HG03558 (cell line): Measurements from ENCODE around the gene IRX4.

Experiments used
- ATAC-seq: cut with Tn5 transposase; IDR thresholded peaks from one replicate; pipeline ENCODE4 v1.9.1; 2021; ENCODE audit warnings: moderate number of reproducible peaks; ENCODE audit not compliant: unreplicated experiment; ENCODE audit errors: extremely low read depth

Gene IRX4

DNA sequence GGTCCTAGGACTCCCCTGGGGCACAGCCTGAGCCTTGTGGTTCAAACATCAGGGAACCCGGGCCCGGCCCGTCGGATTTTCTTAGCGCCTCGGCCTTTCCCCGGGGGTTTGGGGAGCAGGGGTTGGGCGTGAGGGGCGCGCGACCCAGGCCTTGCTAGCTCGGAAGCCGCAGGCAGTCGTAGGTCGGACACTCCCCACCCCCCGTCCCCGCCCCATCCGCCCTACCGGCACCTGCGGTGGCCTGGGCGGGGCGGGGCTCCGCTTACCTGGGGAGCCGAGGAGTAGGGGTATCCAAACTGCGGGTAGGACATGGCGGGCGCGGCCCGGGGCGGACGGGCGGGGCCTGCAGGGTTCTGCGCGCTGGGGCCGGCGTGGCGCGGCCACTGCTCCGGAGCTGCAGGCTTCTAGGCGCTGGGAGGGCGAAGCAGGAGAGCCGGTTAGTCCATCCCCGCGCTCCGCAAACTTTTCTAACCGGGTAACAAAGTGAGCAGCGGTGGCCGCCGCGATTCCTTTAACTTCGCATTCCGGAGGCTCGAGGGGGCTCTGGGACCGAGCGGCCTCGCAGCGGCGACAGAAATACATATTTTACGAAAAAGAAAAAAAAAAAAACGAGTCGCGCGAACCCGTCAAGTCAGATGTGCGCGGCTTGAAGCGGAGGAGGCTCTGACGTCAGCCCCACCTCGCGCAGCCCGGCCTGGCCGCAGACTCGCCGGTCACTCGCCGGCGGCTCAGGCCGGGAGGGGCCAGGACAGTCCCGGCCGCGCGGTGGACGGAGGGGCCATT lies at the start of gene IRX4:
Gene IRX4 (minus strand): TSS at position 589 of the 783 bp plus-strand sequence. CDS start 278 bp downstream, at position 311.
- ATAC-seq, result no peak

DNA sequence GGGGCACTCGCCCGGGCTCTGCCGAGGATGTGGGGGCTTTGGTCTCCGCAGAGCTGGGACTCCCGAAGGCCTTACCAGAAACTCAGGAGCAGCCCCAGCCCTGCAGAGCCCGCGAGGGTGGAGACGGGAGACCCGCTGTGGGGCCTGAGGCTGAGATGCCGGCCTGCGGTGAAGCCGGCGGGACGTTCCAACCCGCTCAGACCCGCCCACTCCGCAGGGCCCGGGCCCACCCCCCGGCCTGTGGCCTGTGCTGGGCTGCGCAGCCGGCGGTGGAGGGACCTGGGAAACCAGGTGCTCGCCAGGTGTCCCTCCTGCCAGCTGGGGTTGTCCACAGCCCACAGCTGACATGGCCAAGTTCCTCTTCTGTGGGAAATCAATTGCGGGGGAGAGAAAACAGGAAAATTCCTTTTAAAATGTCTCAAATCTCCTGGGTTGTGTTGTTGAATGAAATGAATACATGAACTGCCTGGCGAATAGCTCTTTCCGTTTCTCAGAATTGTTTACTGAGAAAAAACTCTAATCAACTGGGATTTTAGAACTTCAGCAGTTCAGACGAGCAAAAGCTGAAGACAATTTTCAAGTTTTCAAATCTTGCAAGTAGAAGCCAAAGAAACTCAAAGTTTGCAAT lies 49.0 kb upstream of the IRX4 start:
- no peak for ATAC-seq

DNA sequence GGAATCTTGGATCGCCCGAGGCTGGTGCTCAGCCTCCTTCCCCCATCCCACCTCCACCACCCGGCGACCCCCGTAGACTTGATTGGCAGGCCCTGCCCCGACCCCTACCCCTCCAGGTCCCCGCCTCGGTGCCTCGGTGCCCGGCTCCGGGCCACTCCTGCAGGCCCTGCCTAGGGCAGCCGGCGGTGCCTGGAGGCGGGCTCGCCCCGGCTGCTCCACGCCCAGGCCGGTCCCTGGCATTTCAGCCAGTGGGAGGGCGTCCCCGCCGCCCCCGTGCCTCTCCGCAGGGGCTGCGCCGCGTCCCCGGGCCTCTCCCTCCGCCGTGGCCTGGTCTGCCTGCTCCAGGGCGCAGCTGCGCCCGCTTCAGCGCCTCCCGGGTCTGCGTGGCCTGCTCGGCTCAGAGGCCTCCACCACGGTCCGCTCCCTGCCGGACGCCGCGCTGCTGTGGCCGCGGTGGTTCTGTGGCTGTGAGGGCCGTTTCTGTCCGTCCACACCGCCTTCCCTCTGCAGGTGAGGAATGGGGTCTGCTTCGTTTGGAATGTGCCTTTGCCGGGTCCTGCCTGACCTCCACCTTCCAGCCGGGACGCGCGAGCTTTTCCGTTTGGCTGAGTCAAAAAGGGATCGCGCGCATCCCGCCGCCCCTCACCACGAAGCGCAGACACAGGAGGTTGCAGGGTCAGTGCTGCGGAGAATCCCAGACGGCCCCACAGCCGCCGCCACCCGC lies 48.3 kb upstream of the IRX4 start:
- ATAC-seq, result no peak

DNA sequence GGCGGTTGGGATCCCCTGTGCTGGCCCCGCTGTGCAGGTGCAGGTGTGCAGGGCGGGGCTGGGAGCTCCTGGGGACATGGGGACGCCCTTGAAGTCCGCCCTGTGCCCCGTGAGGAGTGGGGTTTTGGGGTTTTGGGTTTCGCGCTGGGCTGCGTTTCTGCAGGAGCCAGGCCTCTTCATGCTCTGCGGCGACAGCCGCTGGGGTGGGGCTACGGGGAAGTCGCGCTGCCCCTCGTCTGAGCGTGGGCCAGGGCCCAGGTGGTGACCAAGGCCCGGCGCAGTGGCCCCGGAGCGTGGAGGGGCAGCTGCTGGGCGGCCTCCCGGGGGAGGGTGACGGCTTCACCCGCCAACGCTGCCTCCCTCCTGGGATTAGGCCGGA lies 47.8 kb upstream of the IRX4 start:
- no peak for ATAC-seq

DNA sequence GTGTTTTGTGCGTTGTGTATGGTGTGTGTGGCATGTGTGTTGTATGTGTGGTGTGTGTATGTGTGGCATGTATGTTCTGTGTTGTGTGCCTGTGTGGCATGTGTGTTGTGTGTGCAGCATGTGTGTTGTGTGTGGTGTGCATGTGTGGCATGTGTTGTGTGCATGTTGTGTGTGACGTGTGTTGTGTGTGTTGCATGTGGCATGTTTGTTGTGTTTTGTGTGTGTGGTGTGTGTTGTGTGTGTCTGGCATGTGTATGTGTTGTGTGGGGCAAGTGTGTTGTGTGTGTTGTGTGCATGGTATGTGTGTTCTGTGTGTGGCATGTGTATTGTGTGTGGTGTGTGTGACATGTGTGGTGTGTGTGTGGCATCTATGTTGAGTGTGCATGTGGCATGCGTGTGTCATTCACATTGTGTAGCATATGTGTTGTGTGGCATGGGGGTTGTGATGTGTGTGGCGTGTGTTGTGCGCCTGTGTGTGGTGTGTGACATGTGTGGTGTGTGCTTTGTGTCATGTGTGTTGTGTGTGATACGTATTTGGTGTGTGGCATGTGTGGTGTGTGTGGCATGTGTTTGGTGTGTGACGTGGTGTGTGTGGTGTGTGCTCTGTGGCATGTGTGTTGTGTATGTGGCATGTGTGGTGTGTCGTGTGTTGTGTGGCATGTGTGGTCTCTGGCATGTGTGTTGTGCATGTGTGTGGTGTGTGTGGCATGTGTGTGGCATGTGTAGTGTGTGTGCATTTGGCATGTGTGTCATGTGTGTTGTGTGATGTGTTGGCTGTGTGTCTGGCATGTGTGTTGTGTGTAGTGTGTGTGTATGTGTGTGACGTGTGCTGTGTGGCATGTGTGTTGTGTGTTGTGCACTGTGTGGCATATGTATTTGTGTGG lies 46.6 kb upstream of the IRX4 start:
- ATAC-seq, result no peak

DNA sequence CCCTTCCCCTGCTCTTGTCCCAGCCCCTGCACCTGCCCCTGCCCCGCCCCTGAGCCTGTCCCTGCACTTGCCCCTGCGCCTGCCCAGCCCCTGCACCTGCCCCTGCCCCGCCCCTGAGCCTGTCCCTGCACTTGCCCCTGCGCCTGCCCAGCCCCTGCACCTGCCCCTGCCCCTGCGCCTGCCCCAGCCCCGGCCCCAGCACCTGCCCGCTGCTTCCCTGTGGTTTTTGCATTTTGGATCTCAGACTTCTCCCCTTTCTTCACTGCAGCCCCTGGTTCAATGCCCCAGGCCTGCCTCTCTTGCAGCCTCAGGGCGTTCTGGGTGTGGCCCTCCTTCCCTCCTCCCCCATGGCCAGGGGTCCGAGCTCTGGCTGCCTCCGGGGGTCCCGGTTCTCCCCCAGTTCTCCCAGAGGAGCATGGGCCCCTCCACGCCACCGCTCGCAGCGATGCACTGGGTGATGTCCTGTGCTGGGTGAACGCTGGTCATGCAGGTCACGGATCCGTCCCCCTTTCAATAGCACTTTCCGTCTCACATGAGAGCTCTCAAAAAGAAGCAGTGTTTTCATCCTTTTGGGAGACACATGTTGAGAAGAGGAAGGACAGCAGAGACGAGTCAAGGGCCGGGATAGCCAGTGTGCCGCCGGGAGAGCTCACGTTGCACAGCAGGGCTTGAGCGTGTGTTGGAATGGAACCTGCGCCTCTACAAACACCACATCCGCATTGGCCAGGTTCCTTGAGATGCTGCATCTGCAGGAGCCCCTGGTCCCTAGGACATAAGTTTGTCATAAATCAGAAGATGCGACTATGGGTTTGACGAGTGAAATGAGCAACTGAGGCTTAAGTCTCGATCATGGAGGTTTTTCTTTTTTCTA lies 44.0 kb upstream of the IRX4 start:
- ATAC-seq, result no peak

DNA sequence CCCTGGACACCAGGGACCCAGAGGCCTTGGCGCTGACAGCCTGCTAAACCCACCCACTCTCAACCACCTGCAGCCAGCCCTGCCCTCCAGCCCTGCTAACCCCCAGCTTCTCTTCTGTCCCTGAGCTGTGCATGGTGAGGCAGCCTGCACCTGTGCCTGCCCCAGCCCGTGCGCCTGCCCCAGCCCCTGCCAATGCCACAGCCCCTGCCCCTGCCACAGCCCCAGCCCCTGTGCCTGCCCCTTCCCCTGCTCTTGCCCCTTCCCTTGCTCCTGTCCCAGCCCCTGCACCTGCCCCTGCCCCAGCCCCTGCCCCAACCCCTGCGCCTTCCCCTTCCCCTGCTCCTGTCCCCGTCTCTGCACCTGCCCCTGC lies 43.3 kb upstream of the IRX4 start:
- no peak for ATAC-seq

DNA sequence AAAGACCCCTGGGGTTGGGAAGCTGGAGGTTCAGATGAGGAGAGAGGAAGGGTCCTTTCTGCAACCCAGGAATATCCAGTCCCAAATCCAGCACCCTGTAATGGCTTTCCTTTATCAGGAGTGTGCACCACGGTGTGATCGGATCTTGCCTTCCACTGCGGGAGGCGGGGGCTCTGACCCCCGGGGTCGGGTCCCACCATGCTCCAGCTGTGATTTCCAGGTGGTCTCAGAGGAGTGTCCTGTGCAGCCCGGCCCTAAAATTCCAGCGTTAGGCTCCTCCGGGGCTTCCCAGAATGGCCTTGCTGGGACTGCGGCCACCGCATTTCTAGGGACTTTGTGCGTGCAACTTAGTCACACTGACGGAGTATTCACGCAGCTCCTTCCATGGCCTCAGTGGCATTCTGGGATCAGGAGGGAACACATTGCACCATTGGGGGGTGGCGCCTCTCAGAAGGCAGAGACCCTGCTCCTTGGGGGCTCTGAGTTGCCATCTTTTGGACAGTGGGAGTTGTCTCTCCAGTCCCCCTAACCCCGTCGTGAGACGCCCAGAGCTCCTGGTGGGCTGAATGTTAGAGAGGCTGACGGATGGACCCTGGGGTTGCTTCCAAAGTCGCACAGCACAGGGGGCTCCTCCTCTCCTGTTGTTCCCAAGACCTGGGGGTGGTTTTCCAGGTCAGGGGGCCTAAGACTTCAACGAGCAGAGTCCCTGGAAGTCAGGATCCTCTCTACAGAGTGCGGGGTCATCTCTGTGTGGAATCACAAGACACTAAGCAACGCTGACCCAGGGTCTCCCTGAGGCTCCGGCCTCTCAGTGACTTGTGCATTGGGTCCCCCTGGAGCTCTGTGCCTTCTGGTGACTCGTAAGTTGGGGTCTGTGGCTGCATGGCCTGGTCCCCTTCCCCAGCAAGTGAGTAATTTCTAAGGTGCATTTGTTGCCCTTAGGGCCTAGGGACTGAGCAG lies 42.7 kb upstream of the IRX4 start:
- no peak for ATAC-seq

DNA sequence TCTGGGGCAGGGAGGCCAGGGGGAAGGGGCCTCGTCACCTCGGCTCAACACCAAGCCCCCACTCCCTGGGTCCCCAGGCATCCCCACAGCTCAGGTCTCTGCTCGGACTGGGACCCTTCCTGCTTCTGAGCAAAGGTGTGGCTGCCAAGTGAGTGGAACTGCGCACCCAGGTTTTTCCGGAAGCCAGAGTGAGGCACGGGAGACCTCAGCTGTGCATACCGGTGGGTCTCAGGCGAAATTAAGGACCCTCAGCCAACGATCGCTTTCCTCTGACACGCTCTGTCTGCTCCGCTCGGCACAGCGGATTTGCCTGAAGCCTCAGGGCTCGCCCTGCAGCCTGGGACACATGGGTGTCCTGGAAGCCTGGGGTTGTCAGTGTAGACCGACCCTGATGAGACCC lies 41.0 kb upstream of the IRX4 start:
- no peak for ATAC-seq

DNA sequence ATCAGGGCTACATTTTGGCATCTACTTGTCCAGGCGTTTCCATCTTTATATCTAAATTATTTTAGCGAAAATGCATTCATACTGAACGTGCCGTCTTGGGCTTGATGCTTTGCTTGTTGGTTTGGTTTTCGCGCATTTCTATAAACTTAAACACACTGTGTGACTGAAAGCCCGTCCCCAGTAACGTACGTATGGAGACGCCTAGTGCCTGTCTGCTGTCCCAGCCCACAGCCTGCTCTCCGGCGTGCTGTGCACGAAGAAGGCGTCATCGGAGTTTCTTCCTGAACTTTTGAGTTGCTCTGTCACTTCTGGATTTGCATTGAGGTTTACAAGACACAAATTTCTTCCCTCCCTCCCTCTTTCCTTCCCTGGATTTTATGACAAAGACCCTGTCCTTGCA lies 40.6 kb upstream of the IRX4 start:
- no peak for ATAC-seq

DNA sequence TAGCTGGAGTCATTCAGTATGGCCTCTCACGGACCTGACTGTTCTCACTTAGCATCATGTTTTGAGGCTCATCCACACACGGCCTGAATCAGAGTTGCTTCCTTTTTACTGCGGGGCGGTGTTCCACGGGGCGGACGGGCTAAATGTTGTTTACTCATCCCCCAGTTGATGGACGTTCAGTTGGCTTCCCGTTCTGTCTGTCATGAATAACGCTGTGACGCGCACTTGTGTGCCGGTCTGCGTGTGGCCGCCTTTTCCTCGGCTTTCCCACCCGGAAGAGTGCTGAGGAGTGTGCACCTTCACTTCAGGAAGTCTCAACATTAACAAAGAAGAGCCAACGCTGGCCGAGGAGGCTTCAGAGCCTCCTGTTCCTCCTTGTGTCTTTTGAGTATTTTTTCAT lies 39.0 kb upstream of the IRX4 start:
- no peak for ATAC-seq

DNA sequence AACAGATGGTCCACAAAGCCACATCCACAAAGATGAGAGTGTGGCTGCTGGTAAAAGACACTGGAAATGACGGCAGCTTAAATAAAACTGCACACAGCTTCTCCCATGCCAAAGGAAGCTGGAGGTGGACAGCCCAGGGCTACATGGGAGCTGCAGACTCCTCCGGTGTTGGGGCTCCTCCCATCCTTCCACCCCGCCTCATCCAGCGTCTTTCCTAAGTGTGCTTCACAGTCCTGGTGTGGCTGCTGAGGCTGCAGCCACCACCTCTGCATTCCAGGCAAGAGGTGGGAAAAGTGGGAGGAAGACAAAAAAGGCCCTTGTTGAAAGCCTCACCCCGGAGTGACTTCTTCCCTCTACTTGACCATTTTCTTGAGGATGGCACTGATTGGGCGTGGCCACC lies 37.0 kb upstream of the IRX4 start:
- no peak for ATAC-seq

DNA sequence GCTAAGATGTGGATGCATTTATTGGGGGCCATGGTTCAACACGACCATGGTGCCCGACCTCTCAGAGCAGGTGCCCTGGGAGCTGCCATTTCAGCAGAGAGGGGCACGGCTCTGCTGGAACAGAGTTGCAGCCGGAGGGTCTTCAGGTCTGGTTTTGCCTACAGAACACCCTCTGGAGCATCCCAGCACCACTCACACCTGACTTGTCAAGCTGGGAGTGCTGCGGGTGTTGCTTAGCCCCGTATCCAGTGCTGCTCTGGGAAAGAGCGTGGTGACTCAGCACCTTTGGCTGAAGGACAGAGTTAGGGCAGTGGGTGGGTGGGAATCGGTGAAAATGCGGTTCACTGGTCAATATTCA lies 36.5 kb upstream of the IRX4 start:
- no peak for ATAC-seq

DNA sequence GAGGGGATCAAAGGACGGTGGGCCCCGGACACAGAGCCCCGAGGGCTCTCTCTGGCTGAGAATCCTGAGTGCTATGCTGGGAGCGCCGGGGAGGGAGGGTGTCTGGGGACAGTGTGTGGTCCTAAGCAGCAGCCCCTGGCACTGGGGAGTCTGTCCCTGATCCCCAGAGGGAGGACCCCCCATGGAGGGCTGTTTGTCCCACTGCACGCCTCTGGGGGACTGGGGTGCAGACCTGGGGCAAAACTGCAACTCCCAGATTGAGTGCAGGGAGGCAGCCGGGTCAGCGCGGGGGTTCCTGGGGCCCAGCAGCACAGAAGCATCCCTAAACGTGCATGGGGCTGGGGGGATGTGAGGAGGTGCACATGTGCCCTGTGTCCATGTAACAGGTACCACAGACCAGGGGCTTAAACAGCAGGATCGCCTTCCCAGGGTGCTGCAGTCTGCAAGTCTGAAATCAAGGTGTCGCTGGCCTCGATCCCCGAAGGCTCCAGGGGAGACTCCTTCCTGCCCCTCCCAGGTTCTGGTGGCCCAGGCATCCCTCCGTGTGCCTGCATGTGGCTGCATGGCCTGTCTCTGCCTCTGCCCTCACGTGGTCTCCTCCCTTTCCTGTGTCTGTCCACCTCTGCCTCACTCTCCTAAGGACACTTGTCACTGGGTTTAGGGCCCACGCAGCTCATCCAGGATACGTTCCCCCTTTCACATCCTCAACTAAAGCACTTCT lies 35.9 kb upstream of the IRX4 start:
- ATAC-seq, result no peak

DNA sequence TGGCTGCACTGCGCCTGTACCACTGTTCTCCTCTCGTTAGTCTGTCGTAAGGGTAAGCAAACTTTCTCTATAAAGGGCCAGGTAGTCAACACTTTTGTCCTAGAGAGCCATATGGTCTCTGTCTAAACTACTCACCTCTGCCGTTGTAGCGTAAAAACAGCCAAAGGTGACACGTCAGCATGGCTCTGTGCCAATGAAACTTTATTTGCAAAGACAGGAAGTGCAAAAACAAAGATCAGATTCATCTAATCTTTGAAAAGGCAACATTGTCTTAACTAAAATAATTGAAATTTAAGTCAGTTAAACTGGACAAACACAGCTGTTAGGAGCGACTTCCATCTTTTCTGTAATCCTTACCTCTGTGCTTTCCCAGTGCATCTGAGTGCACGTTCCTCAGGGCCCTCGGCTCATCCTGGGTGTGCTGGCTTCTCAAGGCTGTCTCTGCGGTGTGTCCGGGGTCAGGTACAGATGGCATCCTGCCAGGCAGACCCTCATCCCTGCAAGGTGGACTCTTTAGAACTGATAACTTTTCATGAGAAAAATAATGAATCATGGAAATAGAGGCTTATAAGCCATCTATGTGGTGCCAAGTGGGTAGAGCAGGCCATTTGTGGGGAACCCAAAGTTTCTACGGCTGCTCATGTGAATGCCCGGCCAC lies 35.2 kb upstream of the IRX4 start:
- ATAC-seq, result no peak

DNA sequence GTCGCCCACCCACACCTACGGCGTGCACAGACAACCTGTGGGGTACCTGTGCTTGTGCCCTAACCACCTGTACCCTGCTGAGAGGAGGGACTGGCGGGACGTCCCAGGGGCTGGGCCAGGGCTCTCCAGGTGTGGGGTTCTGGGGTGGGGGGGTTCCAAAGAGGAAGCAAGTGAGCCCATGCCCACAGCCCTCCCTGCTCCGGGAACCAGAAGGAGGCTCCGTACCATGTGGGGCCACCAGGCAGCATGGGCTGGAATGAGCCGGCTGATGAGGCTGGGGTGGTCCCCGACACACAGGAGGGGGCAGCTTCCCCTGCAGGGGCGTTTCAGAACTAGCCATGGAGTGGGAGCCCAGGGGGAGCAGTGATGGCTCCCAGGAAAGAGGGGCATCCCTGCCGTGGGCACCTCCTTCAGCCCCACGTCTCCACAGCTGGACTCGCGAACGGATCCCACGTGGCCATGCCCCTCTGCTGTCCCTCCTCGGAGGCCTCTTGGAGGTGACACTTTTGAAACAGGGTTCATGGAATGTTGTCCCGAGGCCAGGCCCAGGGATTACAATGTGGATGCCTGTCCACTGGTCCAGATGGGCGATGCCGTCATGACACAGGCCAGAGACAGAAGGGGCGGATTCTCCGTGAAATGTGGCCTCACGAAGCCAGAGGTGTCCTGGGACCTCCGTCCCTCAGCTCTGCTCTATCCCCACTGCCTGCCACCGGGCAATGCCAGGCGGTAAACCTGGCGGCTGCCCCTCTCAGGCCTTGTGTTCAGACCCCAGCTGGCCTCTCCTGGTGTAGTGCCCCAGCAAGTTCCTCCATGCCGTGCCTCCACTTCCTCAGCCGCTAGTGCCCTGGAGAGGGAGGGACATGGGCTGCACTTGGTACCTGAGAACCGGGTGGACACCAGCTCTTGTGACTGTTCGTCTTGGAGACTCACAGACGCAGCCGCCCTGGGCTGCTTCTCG lies 33.6 kb upstream of the IRX4 start:
- no peak for ATAC-seq
